Ectodermal cell (in vitro differentiated cells): ENCODE results near the gene SLC25A28. TPM values are rescaled to one million over a fixed set of nuclear protein-coding genes. Genes with fewer than 3 reads are reported as not detected.

ENCODE experiments used
- H3K27ac ChIP-seq: 2 replicates; pipeline ENCODE4 v1.7.0; 2013; ENCODE audit warnings: mild to moderate bottlenecking, low read depth, low read length; ENCODE audit not compliant: insufficient read depth, poor library complexity, severe bottlenecking
- H3K27me3 ChIP-seq: 2 replicates; pipeline ENCODE4 v1.7.0; 2013; ENCODE audit warnings: mild to moderate bottlenecking, low read length; ENCODE audit not compliant: insufficient read depth, control insufficient read depth, poor library complexity, severe bottlenecking
- H3K36me3 ChIP-seq: one replicate; pipeline ENCODE4 v1.7.0; 2013; ENCODE audit warnings: low read length; ENCODE audit not compliant: control insufficient read depth, insufficient read depth
- H3K4me1 ChIP-seq: one replicate; pipeline ENCODE4 v1.7.0; 2013; ENCODE audit warnings: low read length; ENCODE audit not compliant: control insufficient read depth, insufficient read depth
- H3K4me3 ChIP-seq: 2 replicates; pipeline ENCODE4 v1.7.0; 2013; ENCODE audit warnings: low read depth, low read length, control low read depth; ENCODE audit not compliant: insufficient read depth
- H3K9me3 ChIP-seq: 2 replicates; pipeline ENCODE4 v1.7.0; 2013; ENCODE audit warnings: mild to moderate bottlenecking, low read length, moderate library complexity; ENCODE audit not compliant: control insufficient read depth
- WGBS, 2 experiments: methylation state at CpG; one replicate each; pipeline ENCODE4 v1.1.7; 2013; ENCODE audit warnings: missing lambda C conversion rate in 2 of 2; 5-methylcytosine and 5-hydroxymethylcytosine counted together
- polyA plus RNA-seq, 4 experiments: library from polyadenylated mRNA; stranded (reverse); fragments of 50-300 nt; gene quantifications; one replicate each; pipeline ENCODE4 v1.2.3, GENCODE V29; 2013

The SLC25A28 gene, protein sequence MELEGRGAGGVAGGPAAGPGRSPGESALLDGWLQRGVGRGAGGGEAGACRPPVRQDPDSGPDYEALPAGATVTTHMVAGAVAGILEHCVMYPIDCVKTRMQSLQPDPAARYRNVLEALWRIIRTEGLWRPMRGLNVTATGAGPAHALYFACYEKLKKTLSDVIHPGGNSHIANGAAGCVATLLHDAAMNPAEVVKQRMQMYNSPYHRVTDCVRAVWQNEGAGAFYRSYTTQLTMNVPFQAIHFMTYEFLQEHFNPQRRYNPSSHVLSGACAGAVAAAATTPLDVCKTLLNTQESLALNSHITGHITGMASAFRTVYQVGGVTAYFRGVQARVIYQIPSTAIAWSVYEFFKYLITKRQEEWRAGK
- 30.0 TPM for polyA plus RNA-seq (2013, experiment 1 of 4)
- polyA plus RNA-seq (2013, experiment 2 of 4): 33.2 TPM
- polyA plus RNA-seq (2013, experiment 3 of 4): 28.7 TPM
- 35.8 TPM for polyA plus RNA-seq (2013, experiment 4 of 4)

- Histone ChIP-seq H3K36me3 (no peaks in the 10 kb centered on the region), H3K4me1 (peaks cover 15% of the 10 kb centered on the region), H3K4me3 (peak within 1 kb of the TSS; percentile 79), H3K27ac (peak within 1 kb of the TSS; percentile 99), H3K27me3 (no peaks in the 10 kb centered on the region), H3K9me3 (no peaks in the 10 kb centered on the region)
- WGBS, 2 experiments: 0% methylated on average over 72 to 75 of the region's 75 CpGs
Measured at GRCh38 chr10:99619851-99620710, at the start of gene SLC25A28. SLC25A28 (minus strand) TSS chr10:99620439; CDS start chr10:99620335, 104 bp downstream.

DNA sequence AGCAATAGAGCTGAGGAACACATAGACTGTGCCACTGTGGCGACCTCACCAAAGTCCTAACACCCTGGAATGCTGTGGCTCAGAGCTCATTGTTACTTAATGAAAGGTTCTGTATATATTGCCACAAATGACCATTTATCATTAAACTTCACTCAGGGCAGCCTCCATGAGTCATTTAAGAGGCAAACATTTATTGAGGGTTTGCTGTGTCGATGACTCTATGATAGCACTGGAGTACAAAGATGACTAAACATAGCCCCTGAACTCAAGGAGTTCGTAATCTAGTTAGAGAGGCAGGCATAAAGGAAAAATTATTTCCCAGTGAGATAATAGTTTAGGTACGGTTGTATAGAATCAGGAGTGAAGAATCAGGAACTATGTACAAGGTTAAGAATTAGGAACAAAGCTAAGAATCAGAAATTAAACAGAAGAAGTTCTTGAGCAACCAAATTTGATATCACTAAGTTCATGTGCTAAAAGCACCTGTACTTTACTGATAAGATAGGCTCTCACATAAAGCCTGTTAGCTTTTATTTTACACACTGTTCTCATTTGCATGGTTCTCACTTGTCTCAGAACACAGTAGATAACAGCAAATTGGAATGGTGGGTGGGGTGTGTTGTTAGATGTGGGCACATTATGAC is 47.0 kb upstream of the SLC25A28 start:
- no peaks in the 10 kb centered on the region for H3K4me1 ChIP-seq
- H3K4me3 ChIP-seq: no peak overlapping the region
- no peak overlapping the region for H3K27ac ChIP-seq
- 89 to 98% methylated on average over 4 of the region's 4 CpGs for WGBS, 2 experiments
- no peaks in the 10 kb centered on the region for H3K36me3 ChIP-seq
- no peaks in the 10 kb centered on the region for H3K27me3 ChIP-seq
- H3K9me3 ChIP-seq: no peaks in the 10 kb centered on the region

- Histone ChIP-seq H3K4me3 (no peak overlapping the region), H3K9me3 (no peaks in the 10 kb centered on the region), H3K27ac (no peak overlapping the region), H3K4me1 (no peaks in the 10 kb centered on the region), H3K36me3 (no peaks in the 10 kb centered on the region), H3K27me3 (no peaks in the 10 kb centered on the region)
- WGBS, 2 experiments: 95 to 98% methylated on average over 2 of the region's 2 CpGs
Measured at GRCh38 chr10:99665304-99665703, 45.1 kb upstream of the SLC25A28 start.

DNA sequence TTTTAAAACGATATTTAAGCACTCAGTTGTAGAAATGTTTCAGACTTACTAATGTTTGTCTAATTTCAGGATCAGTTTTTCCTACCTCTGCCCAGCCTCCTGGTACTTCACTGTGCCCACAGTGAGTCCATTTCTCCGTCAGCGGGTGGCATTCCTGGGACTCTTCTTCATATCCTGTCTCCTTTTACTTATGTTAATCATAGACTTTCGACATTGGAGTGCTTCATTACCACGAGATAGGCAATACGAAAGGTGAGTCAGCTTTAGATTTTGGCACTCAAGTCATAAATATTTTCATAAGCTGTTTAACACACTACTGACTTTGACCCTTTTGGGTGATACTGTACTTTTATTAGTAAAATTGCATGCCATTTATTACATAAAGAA is 41.1 kb upstream of the SLC25A28 start:
- peaks cover 26% of the 10 kb centered on the region for H3K27me3 ChIP-seq
- H3K36me3 ChIP-seq: no peaks in the 10 kb centered on the region
- H3K9me3 ChIP-seq: no peaks in the 10 kb centered on the region
- H3K4me3 ChIP-seq: no peak overlapping the region
- H3K27ac ChIP-seq: no peak overlapping the region
- 91 to 93% methylated on average over 5 to 6 of the region's 6 CpGs for WGBS, 2 experiments
- no peaks in the 10 kb centered on the region for H3K4me1 ChIP-seq

GRCh38 chr10:99660662-99661376 is 40.6 kb upstream of the SLC25A28 start:
- Histone ChIP-seq H3K36me3 (no peaks in the 10 kb centered on the region), H3K4me3 (no peak overlapping the region), H3K4me1 (no peaks in the 10 kb centered on the region), H3K27me3 (peaks cover 31% of the 10 kb centered on the region), H3K9me3 (no peaks in the 10 kb centered on the region), H3K27ac (no peak overlapping the region)
- 86 to 87% methylated on average over 6 of the region's 6 CpGs for WGBS, 2 experiments

GRCh38 chr10:99659868-99660366 is 39.7 kb upstream of the SLC25A28 start:
- no peaks in the 10 kb centered on the region for H3K9me3 ChIP-seq
- H3K27me3 ChIP-seq: peaks cover 33% of the 10 kb centered on the region
- WGBS, 2 experiments: 21% methylated on average over 9 of the region's 10 CpGs
- H3K4me1 ChIP-seq: no peaks in the 10 kb centered on the region
- peak overlapping the region; percentile 96 for H3K4me3 ChIP-seq
- no peaks in the 10 kb centered on the region for H3K36me3 ChIP-seq
- no peak overlapping the region for H3K27ac ChIP-seq

- H3K36me3 ChIP-seq: no peaks in the 10 kb centered on the region
- H3K4me3 ChIP-seq: peak within 1 kb of the TSS; percentile 96
- 0% methylated on average over 71 of the region's 71 CpGs for WGBS, 2 experiments
- H3K9me3 ChIP-seq: no peaks in the 10 kb centered on the region
- H3K27me3 ChIP-seq: peaks cover 33% of the 10 kb centered on the region
- no peaks in the 10 kb centered on the region for H3K4me1 ChIP-seq
- H3K27ac ChIP-seq: no peak within 1 kb of the TSS
Measured at GRCh38 chr10:99659031-99659867, 39.0 kb upstream of the SLC25A28 start, which contains the start of gene ENTPD7. ENTPD7 (plus strand) TSS chr10:99659509; CDS start chr10:99659957, 448 bp downstream.

DNA sequence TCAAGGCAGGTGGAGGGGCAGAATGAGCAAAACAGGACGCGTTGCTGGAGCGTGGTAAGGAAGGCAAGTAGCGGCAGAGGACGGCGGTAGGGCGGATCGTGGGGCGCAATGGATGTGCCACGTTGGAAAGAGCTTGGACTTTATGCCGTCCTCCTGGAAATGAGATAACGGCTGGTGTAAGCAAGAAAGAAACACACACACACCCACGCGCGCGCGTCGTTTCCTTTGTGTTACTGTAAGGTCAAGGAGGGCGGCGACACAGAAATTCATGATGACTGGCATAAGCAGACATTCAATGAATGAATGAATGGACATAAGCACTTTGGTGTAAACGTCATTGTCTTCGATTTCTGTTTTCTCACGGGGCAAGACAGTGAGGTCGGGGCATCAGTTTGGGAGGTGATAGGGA is 38.4 kb upstream of the SLC25A28 start:
- H3K4me1 ChIP-seq: no peaks in the 10 kb centered on the region
- no peaks in the 10 kb centered on the region for H3K36me3 ChIP-seq
- H3K4me3 ChIP-seq: peak overlapping the region; percentile 96
- H3K27ac ChIP-seq: no peak overlapping the region
- H3K9me3 ChIP-seq: no peaks in the 10 kb centered on the region
- H3K27me3 ChIP-seq: peaks cover 33% of the 10 kb centered on the region
- 7% methylated on average over 24 of the region's 24 CpGs for WGBS, 2 experiments
